HG02973 (cell line): ENCODE measurements around the gene MAP6.

Source experiments
- ATAC-seq: cut with Tn5 transposase; IDR thresholded peaks from one replicate; pipeline ENCODE4 v1.9.1; 2021; ENCODE audit warnings: moderate library complexity; ENCODE audit not compliant: unreplicated experiment

Gene MAP6

DNA sequence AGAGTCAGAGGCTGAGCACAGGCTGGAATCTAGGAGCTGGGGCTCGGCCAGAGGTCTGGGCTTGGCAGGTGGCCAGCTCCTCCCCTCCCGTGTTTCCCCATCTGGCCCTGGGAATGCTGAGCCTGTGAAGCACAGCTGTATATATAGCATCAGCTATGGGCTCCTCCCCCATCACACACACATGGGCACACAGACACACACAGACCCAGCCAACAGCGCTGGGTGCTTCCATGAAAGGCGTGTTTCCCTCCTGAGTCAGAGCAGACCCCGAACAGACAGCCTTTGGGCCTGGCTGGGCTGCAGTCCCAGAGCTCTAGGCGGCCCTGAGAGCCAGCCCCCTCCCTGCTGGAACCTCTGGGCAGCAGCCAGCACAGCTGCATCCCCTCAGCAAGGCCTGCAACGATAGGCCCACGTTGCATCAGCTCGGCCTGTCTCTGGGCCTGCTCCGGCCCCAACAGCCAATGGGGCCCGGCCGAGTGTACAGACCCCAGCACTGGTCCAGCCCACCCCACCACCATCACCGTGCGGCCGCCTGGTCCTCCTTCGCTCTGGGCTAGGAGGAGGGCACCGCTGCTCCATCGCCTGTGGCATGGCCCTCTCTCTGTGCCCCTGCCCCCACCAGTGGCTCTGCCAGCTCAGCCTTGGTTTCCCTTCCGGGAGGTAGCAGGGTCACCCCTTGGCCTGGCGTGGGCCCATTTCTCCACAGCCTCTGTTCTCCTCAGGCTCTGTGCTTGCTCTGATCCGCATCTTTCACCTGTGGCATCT lies 114.4 kb downstream of the MAP6 start:
- no peak for ATAC-seq

DNA sequence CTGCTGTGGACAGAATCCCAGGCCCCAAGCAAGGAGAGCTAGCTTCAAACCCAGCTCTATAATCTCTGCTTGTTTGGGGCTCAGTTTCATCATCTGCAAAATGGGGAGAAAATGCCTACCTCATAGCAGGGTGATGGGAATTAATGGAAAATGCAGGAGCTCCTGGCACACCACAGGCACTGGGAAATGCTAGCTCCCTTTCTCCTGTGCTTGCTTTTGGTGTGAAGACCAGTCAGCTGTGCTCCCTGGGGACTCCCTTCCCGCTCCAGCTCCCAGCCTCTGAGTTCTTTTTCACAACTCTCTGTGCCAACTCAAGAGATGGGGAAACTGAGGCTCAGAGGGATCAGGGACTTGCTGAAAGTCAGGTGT lies 115.0 kb downstream of the MAP6 start:
- ATAC-seq: no peak

DNA sequence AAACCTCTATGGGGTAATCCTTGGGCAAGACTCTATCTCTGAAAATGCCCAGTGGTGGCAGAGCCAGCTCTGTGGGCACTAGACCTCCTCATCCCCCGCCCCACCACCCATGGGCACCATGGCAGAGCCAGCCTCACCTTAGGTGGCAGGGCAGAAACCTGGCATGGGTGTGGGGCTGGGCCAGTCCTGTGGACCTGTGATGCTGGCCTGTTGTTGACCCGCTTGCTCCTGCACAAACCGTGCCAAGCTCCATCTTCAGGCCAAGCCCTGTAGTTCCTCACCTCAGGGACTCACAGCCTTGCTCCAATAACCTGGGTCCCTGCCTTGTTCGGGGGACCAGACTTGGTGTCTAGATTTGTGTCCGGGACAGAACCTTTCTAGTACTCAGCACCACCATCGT lies 115.7 kb downstream of the MAP6 start:
- no peak for ATAC-seq

DNA sequence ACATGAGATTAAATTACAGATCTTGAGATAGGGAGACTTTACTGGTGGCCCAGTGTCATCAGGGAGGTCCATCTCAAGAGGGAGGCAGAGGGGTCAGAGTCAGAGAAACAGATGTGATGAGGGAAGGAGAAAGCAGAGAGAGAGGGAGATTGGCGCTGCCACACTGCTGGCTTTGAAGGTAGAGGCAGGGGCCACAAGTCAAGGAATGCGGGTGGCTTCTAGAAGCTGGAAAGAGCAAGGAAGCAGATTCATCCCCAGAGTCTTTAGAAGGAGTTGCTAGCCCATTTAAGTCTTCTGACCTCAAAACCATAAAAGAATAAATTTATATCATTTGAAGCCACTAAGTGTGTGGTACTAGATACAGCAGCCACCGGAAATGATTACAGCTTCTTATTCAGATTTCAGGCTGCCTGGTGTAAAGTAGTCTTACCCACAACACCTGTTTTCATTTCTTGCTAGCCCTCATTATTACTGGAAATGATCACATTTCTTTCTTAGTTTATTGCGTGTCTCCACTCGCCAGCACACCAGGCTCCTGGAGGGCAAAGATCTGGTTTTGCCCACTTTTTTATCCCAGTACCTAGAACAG lies 119.4 kb downstream of the MAP6 start:
- ATAC-seq: no peak

DNA sequence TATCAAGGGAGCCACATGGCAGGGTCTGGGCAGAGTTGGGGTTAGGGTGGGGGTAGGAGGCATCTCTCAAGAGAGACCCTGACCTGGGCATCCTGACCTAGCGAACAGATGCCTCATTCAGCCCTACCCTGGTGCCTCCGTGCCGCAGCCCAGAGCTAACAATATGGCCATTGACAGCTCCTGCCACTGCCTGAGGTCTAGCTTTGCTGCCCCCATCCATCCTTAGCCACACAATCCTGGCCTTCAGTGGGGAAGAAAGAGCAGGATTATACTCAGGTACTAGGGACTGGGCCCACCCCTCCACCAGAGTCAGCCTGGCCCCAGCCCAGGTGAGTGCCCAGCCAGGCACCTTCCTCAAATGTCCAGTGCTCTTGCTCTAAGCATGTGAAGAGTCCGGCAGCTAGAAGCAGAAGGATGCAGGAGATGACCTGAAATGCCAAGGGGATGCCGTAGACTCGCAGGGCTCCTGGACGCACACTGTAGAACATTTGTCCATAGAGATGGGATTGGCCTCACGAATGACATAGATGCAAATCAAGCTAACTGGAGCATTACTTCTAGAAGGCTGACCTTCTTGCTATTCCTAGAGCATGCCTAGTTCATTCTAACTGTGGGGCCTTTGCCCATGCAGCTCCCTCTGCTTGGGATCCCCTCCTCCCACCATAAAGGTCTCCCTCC lies 120.1 kb downstream of the MAP6 start:
- ATAC-seq: no peak

DNA sequence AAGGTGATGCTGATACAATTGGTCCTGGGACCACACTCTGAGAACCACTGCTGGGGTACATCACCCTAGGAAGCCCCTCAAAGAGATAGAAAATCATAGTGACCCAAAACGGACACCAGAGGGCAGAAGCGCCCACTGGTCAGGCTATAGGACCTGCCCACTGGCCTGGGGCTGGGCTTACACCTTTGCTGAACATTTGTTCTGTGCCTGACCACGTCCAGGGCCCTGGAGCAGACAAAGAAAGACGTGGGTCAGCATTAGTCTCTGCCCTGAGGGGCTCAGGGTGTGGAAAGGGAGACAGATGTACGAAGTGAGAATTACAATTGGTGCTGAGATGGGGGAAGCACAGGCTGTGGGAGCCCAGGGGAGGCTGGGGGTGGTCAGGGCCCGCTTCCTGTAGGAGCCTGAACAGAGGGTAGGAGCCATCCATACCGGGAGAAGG lies 121.2 kb downstream of the MAP6 start:
- ATAC-seq: no peak

DNA sequence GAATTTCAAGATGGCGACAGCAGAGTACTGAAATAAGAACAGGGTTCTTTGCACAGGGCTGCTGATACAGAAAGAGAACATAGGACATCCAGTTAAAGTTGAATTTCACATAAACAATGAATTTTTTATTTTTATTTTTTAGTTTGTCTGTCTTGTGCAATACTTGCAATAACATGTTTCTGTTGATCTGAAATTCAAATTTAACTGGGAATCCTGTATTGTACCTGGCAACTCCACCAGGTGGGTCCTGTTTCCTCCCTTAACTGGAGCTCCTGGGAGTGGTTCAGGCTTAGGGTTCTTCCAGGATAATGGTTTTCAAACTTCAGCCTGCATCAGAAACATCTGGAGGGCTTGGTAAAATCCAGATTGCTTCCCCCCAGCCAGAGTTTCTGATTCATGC lies 121.7 kb downstream of the MAP6 start:
- ATAC-seq: no peak

DNA sequence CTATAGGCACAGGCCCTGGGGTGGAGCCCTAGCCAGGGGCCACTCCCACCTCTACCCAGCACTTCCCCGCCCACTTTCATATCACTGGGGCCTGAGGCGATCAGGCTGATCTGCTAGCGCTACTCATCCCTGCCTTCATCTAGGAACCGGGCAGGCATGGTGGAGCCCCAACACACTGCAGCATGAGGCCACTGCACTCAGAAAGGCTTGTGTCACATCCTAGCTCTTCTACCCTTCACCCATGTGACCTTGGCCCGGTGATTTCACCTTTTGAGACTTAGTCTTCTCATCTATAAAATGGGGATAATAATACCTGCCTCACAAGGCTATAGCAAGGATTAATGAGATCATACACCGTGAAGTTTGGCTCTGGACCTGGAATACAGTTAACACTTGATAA lies 125.0 kb downstream of the MAP6 start:
- no peak for ATAC-seq

DNA sequence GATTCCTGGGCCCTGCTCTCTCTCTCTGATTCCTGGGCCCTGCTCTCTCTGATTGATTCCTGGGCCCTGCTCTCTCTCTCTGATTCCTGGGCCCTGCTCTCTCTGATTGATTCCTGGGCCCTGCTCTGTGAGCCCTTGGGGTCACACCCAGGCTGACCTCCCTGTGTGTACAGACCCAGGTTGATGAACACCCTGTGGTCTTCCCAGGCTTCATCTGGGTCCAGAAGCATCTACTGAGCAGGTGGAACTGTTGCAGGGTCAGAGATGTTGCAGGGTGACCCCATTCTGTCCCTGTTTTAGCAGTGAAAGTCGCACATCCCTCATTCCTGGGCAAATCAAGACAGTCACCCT lies 126.8 kb downstream of the MAP6 start:
- no peak for ATAC-seq

DNA sequence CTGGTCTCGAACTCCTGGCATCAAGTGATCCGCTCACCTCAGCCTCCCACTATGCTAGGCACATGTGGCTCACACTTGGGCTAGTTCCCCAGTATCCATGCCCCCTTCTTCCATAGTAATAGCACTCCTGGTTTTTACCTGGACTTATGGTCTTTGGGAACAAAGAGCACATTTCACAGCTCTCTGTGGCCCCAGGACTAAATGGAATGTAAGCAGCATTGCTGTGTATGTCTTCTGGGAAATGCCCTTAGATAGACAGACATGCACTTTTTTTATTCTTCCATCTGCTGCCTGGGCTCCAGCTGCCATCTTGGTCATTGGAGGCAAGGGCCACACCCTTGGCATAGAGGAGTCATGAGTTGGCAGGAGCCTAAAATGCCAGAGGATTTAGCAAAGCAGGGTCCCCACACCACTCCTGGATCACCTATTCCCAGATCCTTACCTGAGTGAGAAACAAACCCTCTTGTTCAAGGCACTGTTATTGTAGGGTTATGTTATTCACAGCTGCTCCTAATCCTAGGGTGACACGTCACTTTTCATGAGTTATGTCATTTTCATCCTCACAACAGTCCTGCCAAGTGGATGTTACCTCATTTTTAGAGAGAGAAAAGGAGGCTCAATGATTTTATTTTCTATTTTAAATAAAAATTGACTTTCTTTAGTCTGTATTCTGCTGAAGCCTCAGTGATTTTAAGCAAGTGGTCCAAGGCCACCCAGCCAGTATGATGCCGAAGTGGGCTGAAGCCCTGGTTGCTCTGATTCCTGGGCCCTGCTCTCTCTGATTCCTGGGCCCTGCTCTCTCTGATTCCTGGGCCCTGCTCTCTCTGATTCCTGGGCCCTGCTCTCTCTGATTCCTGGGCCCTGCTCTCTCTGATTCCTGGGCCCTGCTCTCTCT lies 127.4 kb downstream of the MAP6 start:
- ATAC-seq: no peak

DNA sequence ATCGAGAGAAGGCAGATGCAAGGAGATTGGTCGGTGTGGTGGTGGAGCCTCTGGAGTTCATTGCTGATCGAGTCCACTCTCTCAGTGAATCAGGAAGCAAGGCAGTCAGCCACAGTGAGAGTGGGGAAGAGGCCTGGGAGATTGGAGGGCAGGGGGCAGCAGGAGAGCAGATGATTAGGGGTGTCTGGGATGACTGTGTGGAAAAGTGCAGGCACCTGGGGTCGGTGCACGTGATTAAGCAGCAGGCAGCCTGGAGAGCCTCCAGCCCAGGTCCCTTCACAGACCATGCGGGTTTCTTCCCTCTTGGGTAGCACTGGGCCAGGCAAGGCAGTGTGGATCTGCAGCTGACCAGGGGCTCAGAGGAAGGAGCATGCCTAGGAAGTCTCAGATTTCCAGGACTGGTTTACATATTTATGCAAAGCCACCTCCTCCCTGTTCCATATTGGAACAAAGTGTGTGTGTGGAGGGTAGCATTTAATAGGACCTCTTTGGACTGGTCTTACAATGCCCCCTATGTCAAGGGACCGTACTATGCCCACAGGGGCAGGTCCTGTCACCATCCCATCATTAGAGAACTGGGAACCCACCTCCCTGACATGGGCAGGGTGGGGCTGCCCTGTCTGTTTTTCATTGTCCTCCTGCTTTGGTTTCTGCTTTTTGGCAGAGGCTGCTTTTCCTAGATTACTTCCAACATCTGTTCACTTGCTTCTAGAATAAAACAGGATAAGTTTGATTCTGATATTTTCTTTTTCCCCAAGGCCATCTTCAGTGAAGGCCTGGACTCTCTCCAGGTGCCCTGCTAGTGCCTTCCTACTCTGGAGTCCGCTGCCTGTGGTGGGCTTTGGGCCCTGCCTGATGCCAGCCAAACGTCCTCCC lies 129.1 kb downstream of the MAP6 start:
- no peak for ATAC-seq

DNA sequence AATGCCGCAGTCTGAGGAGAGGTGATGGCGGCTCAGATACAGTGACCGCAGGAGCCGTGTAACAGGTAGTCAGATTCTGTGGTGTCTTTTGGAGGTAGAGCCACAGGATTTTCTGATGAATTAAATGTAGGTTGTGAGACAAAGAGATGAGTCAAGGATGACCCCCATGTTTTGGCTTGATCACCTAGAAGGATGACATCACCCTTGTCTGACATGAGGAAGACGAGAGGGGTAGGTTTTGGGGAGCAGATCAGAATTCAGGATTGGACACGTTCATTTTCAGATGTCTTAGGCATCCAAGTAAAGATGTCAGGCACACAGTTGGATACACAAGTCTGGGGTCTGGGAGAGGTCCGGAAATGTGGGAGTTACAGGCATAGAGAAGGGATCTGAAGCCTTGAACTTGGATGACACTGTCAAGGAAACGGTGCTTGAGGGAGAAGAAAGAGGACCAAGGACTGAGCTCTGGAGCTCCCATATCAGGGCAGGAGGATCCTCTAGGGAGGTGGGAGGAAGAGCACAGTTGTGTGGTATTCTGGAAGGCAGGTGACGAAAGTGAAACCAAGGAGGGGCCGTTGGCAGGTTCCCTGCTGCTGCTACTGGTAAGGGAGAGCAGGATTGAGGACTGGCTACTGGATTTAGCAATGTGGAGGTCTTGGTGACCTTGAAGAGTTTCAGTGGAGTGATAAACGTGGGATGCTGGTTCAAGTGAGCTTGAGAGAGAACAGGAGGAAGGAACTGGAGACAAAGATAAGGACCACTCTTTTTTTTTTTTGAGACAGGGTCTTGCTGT lies 130.5 kb downstream of the MAP6 start:
- no peak for ATAC-seq

DNA sequence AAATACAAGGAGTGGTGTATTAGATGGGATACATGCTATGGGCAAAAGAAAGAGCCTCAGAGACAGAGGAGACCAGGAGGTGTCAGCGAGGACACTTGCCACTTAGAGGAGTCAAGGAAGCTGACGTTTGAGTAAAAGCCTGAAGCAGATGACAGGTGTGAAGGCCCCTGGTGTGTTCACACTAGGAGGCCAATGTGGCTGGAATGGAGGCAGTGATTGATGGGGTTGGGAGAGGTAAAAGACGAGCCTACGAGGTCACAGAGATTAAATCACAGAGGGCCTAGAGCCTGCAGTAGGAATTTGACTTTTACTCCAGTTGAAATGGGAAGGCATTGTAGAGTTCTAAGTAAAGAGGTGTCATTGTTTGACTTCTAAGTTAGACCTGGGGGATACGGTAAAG lies 131.1 kb downstream of the MAP6 start:
- ATAC-seq: no peak
